ENCODE data around the gene PICALM. TPM values are rescaled to one million over a fixed set of nuclear protein-coding genes. Genes with fewer than 3 reads are reported as not detected.

The PICALM gene
- total and polyA plus RNA-seq, 2 donors (not counting 3 experiments of a cell fraction or from before 2014, with no cell fraction given), result 181 to 202 TPM

DNA sequence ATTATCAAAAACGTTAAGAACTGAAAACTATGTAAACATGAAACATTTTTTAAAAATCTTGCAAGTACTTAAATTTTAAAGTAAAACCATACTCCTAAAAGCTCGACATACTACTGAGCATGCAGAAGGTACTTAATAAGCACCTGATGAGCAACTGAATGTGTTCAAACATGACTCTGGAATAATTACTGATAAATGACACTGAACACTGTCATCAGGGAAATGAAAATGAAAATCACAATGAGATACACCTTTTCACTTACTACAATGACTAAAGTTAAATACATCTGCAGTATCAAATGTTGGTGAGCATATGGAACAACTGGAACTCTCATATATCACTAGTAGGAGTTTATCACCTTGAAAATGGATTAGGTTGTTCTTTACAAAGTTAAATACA lies 65.2 kb downstream of the PICALM start:
- Histone ChIP-seq H3K4me1 (ENCODE audit: control insufficient read depth, extremely low read depth, insufficient read depth, low read length) (no peaks in the 10 kb centered on the region), H3K27me3 (ENCODE audit: control insufficient read depth in 2 of 2, insufficient read depth in 2 of 2, low read length in 2 of 2) (no peaks in the 10 kb centered on the region), H3K9me1 (replicated peaks; ENCODE audit: control insufficient read depth, extremely low read depth, insufficient read depth, low read length) (no peaks in the 10 kb centered on the region), H3K9me3 (replicated peaks; ENCODE audit: control insufficient read depth, insufficient read depth, low read length) (no peaks in the 10 kb centered on the region), H4K20me1 (replicated peaks; ENCODE audit: control insufficient read depth, extremely low read depth, insufficient read depth, low read length) (no peaks in the 10 kb centered on the region), H3K36me3 (ENCODE audit: control insufficient read depth in 2 of 2, extremely low read depth in 1 of 2, insufficient read depth in 2 of 2, low read length in 2 of 2) (peaks cover 12 to 38% of the 10 kb centered on the region in 2 experiments), H3K9ac (replicated peaks; ENCODE audit: extremely low read depth, insufficient read depth, low read length) (no peak overlapping the region), H3K79me2 (ENCODE audit: control insufficient read depth, insufficient read depth, low read length) (no peaks in the 10 kb centered on the region), H2AFZ (ENCODE audit: low read depth, low read length) (no peak overlapping the region), H3K27ac (ENCODE audit: insufficient read depth, low read depth, low read length) (no peak overlapping the region), H3K4me3 (replicated peaks in 1 of 3; ENCODE audit: insufficient read depth in 1 of 3, low read depth in 1 of 3, low read length in 3 of 3) (no peak overlapping the region), H3K4me2 (ENCODE audit: insufficient read depth, low read length) (no peak overlapping the region)
- intact Hi-C loops (cut with micrococcal nuclease) (no loop called here), dilution Hi-C loops (cut with MboI; ENCODE audit: extremely low pct_ligation_motif_present, low sequenced_read_pairs) (no loop called here)
- no peak for TF ChIP-seq JUN (IDR thresholded peaks at IDR 0.05; ENCODE audit: borderline replicate concordance, insufficient read depth, insufficient read length, low read depth)
- TF ChIP-seq, protein P1, sequence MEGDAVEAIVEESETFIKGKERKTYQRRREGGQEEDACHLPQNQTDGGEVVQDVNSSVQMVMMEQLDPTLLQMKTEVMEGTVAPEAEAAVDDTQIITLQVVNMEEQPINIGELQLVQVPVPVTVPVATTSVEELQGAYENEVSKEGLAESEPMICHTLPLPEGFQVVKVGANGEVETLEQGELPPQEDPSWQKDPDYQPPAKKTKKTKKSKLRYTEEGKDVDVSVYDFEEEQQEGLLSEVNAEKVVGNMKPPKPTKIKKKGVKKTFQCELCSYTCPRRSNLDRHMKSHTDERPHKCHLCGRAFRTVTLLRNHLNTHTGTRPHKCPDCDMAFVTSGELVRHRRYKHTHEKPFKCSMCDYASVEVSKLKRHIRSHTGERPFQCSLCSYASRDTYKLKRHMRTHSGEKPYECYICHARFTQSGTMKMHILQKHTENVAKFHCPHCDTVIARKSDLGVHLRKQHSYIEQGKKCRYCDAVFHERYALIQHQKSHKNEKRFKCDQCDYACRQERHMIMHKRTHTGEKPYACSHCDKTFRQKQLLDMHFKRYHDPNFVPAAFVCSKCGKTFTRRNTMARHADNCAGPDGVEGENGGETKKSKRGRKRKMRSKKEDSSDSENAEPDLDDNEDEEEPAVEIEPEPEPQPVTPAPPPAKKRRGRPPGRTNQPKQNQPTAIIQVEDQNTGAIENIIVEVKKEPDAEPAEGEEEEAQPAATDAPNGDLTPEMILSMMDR (IDR thresholded peaks at IDR 0.05; ENCODE audit: extremely low read depth in 1 of 2, insufficient read depth in 1 of 2, low read depth in 1 of 2, low read length in 2 of 2), result no peak
- TF ChIP-seq, protein P2, sequence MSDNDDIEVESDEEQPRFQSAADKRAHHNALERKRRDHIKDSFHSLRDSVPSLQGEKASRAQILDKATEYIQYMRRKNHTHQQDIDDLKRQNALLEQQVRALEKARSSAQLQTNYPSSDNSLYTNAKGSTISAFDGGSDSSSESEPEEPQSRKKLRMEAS (IDR thresholded peaks at IDR 0.05; ENCODE audit: insufficient read depth, insufficient read length), result no peak
- TF ChIP-seq MYC (IDR thresholded peaks at IDR 0.05; ENCODE audit: low read depth, low read length), result no peak
- no peak for TF ChIP-seq POLR2A (IDR thresholded peaks at IDR 0.05; ENCODE audit: low read depth, low read length)
- no peak for TF ChIP-seq FOS (IDR thresholded peaks at IDR 0.05; ENCODE audit: borderline replicate concordance, insufficient read depth, low read length)
- TF ChIP-seq GATA2 (IDR thresholded peaks at IDR 0.05; ENCODE audit: insufficient read depth, insufficient read length, low read depth, low read length), result no peak
- TF ChIP-seq POLR2AphosphoS5 (IDR thresholded peaks at IDR 0.05; ENCODE audit: insufficient read depth, low read depth, low read length), result no peak
- TF ChIP-seq EZH2 (IDR thresholded peaks at IDR 0.05; ENCODE audit: borderline replicate concordance, low read depth, low read length, severe bottlenecking), result no peak
- no TSS peak for BruUV-seq (replicated peaks)
- POLR2A ChIA-PET, result interaction anchor here (0.6 kb wide), 1 partner anchor 11 kb away, joined by 5 read pairs; no protein-coding TSS in a partner anchor
- FAIRE-seq, result no peak
- CTCF ChIA-PET, result interaction anchor here (0.9 to 1.3 kb wide), 3 partner anchors 22 to 190 kb away, joined by 3 to 4 read pairs (median 4); no protein-coding TSS in a partner anchor
- no peak for DNase-seq (ENCODE audit: low read depth, low spot score)

All from endothelial cell of umbilical vein (primary cell).